Subcutaneous adipose tissue (tissue), 4 donors: ENCODE data around the gene ITGB3. TPM values are rescaled to one million over a fixed set of nuclear protein-coding genes. Genes with fewer than 3 reads are reported as not detected.

ENCODE experiments used
- CTCF ChIP-seq: fragments of 450-650 bp; IDR thresholded peaks from one replicate; pipeline ENCODE4 v1.5.1; 2016; ENCODE audit warnings: low read depth, mild to moderate bottlenecking, control low read depth, antibody characterized with exemption, moderate library complexity
- total RNA-seq, 4 donors: library from RNA; depleted of rRNA; stranded (reverse); fragments of >200 nt; gene quantifications; one replicate each; pipeline ENCODE4 v1.1.0, GENCODE V29; 2016

ITGB3 gene
- total RNA-seq, 4 donors from 2014 or later = 9.8 to 22.6 (median 13.8) TPM

- TF ChIP-seq CTCF = no peak
These were observed 37.2 kb downstream of the ITGB3 start for GRCh38 chr17:47290870-47291241.

GRCh38 chr17:47291242-47291873, 37.7 kb downstream of the ITGB3 start:
- TF ChIP-seq CTCF = no peak

- TF ChIP-seq CTCF = no peak
These were observed 38.6 kb downstream of the ITGB3 start for GRCh38 chr17:47292206-47292605.

- no peak for TF ChIP-seq CTCF
These were observed 41.6 kb downstream of the ITGB3 start for GRCh38 chr17:47295037-47295873.

GRCh38 chr17:47295874-47296255, 42.2 kb downstream of the ITGB3 start:
- no peak for TF ChIP-seq CTCF

GRCh38 chr17:47297661-47298400, 44.2 kb downstream of the ITGB3 start:
- TF ChIP-seq CTCF = no peak

- TF ChIP-seq CTCF = no peak
These were observed 45.1 kb downstream of the ITGB3 start for GRCh38 chr17:47298712-47299111.
